Measurements from ENCODE around the gene STX8.
"Not testable (repeated sequence)": the region's sequence is repeated elsewhere in the genome, so short reads cannot be mapped to it uniquely, and the experiment has no call there.

STX8 gene

DNA sequence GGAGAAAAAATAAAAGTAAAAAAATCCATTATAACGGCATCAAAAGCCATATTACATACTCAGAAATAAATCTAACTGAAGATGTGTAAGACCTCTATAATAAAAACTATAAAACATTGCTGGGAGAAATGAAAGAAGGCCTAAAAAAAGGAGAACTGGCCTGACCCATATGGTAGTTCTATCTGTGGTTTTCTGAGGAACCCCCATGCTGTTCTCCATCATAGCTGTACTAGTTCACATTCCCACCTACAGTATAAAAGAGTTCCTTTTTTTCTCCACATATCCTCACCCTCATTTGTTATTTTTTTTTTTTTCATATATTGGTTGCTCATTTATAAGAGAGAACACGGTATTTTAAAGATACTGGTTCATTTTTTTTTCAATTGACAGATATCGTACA lies 191.8 kb downstream of the STX8 start:
- TF ChIP-seq, protein P1, sequence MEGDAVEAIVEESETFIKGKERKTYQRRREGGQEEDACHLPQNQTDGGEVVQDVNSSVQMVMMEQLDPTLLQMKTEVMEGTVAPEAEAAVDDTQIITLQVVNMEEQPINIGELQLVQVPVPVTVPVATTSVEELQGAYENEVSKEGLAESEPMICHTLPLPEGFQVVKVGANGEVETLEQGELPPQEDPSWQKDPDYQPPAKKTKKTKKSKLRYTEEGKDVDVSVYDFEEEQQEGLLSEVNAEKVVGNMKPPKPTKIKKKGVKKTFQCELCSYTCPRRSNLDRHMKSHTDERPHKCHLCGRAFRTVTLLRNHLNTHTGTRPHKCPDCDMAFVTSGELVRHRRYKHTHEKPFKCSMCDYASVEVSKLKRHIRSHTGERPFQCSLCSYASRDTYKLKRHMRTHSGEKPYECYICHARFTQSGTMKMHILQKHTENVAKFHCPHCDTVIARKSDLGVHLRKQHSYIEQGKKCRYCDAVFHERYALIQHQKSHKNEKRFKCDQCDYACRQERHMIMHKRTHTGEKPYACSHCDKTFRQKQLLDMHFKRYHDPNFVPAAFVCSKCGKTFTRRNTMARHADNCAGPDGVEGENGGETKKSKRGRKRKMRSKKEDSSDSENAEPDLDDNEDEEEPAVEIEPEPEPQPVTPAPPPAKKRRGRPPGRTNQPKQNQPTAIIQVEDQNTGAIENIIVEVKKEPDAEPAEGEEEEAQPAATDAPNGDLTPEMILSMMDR (conservative IDR thresholded peaks at IDR 0.05; ENCODE audit: low read length): no peak
- no peak for DNase-seq (ENCODE audit: low read depth)
- H3K4me3 ChIP-seq (ENCODE audit: low read length): no peak overlapping the region

DNA sequence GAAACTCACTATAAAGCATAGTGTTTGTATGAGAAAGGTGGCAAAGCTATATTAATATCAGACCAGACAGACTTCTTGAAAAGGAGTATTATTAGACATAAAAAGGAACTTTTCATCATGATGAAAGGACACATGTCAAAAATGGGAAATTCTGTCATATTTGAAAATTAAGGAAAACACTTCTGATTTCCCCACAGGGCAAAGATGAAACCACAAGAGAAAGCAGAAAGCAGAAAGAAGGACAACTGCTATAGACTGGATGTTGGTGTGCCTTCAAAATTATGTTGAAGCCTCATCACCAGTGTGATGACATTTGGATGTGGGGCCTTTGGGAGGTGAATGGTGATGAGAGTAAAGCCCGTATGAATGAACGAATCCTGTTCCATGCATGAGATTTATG lies 193.0 kb downstream of the STX8 start:
- H3K4me3 ChIP-seq (ENCODE audit: low read length): no peak overlapping the region
- TF ChIP-seq, protein P1 (conservative IDR thresholded peaks at IDR 0.05; ENCODE audit: low read length): no peak
- DNase-seq (ENCODE audit: low read depth): no peak

DNA sequence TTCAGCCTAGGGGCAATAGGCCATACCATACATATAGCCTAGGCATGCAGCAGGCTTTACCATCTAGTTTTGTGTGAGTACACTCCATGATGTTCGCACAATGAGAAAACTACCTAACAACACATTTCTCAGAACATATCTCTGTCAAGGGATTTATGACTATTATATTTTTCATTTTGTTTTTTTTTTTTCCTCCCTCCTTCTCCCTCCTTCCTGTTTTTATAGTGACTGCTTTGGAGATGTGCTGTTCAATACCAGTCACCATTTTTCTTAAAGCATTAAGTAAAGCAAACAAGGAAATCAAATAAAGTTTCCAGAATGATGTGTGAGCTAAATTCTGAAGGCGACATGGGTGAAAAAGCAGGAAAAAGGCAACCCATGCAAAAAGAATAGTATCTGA lies 194.6 kb downstream of the STX8 start:
- TF ChIP-seq, protein P1 (conservative IDR thresholded peaks at IDR 0.05; ENCODE audit: low read length): no peak
- no peak for DNase-seq (ENCODE audit: low read depth)

DNA sequence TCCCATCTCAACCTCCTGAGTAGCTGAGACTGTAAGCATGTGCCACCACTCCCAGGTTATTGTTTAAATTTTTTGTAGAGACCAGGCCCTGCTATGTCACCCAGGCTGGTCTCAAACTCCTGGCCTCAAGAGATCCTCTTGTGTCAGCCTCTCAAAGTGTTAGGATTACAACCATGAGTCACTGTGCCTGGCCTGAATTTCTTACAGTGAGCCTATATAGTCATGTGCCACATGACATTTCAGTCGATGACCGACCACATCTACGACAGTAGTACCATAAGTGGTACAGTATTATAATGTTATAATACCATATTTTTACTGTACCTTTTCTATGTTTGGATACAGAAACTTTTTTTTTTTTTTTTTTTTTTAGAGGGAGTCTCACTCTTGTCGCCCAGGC lies 195.3 kb downstream of the STX8 start:
- H3K4me3 ChIP-seq (ENCODE audit: low read length): no peak overlapping the region
- TF ChIP-seq, protein P1 (conservative IDR thresholded peaks at IDR 0.05; ENCODE audit: low read length): no peak
- no peak for DNase-seq (ENCODE audit: low read depth)

More for the DNA sequence above, 194.6 kb downstream of the STX8 start:
- no peak overlapping the region for H3K4me3 ChIP-seq (ENCODE audit: low read length)

DNA sequence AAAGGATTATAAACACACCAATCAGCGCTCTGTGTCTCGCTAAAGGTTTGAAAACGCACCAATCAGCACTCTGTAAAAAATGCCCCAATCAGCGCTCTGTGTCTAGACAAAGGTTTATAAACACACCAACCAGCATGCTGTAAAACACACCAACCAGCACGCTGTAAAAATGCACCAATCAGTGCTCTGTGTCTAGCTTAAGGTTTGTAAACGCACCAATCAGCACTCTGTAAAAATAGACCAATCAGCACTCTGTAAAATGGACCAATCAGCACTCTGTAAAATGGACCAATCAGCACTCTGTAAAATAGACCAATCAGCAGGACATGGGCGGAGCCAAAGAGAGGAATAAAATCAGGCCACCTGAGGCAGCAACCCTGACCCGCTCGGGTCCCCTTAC lies 199.4 kb downstream of the STX8 start:
- not testable (repeated sequence) for DNase-seq (ENCODE audit: low read depth); H3K4me3 ChIP-seq (ENCODE audit: low read length)

DNA sequence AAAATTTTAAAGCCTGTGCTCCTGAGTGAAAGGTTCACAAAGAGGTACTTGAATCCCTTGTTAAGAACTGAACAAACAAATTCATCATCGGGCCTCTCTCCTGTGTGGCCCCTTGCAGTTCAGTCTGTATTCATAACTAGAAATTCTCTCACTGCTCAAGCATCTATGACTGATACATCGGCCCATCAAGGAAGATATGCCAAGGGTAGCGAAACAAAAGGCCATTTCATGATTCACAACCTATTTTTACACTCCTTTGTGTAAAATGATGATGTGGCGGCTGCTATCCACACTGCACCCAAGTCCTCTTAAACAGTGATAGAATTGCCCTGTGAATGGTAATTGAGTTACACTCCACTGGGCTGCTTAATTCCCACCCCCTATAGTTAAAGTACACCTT lies 204.6 kb downstream of the STX8 start:
- H3K4me3 ChIP-seq (ENCODE audit: low read length): no peak overlapping the region
- TF ChIP-seq, protein P1 (conservative IDR thresholded peaks at IDR 0.05; ENCODE audit: low read length): no peak
- peak; percentile 81 for DNase-seq (ENCODE audit: low read depth)

DNA sequence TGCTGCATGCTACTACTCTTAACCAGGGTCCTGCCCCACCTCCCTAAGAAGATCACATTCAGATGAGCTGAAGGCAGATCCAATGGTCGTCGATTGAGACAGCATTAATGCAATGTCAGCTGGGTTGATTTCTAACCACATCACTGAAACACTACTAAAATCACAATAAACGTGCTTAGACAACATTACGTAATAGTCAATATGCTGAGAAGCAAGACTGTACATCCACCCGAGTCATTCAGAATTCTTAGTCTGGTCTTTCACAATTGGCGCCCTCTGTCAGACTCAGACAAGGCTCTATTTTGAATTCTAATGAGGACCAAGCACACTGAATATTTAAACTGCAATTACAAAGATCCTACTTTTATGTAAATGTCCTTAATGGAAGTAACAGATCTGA lies 205.2 kb downstream of the STX8 start:
- no peak overlapping the region for H3K4me3 ChIP-seq (ENCODE audit: low read length)
- DNase-seq (ENCODE audit: low read depth): peak; percentile 66
- TF ChIP-seq, protein P1 (conservative IDR thresholded peaks at IDR 0.05; ENCODE audit: low read length): no peak

DNA sequence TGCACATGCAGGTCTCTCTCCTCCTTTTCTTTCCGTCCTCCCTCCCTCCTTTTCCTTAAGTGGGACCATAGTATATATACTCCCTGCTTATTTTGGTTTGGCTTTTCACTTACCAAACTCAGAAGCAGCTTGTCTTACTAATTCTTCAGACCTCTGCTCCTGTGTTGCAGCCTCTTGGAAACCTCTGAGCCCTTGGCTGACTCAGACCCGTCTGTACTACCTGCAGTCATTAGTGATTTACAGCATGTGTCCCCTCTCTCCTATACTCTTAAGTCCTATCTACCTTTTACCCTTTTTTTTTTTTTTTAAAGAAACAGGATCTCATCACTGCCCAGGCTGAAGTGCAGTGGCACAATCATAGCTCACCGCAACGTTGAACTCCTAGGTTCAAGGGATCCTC lies 207.0 kb downstream of the STX8 start:
- DNase-seq (ENCODE audit: low read depth): no peak
- no peak overlapping the region for H3K4me3 ChIP-seq (ENCODE audit: low read length)
- TF ChIP-seq, protein P1 (conservative IDR thresholded peaks at IDR 0.05; ENCODE audit: low read length): no peak
